ENCODE data around the gene GTPBP3. TPM values are rescaled to one million over a fixed set of nuclear protein-coding genes. Genes with fewer than 3 reads are reported as not detected.

GTPBP3 gene
- total RNA-seq, 2 donors from 2014 or later, result 20.7 to 72.5 TPM

GRCh38 chr19:17323964-17324332 is 13.4 kb upstream of the GTPBP3 start:
- H3K27ac ChIP-seq, result no peak overlapping the region
- ATAC-seq (ENCODE audit: insufficient number of reproducible peaks, low FRiP score, low read depth) (no peak), DNase-seq (ENCODE audit: low spot score) (no peak)
- no peak overlapping the region for H3K4me3 ChIP-seq
- peaks cover 17 to 41% of the 10 kb centered on the region in 2 donors for H3K4me1 ChIP-seq (ENCODE audit: control insufficient read depth in 1 of 2, low read depth in 2 of 2)
- H3K36me3 ChIP-seq, result peaks cover 17% of the 10 kb centered on the region
- no peaks in the 10 kb centered on the region for H3K27me3 ChIP-seq (replicated peaks; ENCODE audit: insufficient read depth)
- no peaks in the 10 kb centered on the region for H3K9me3 ChIP-seq
- no peak for TF ChIP-seq CTCF (IDR thresholded peaks at IDR 0.05)

GRCh38 chr19:17324357-17325114 is 12.8 kb upstream of the GTPBP3 start:
- Histone ChIP-seq H3K4me3 (no peak overlapping the region), H3K27me3 (replicated peaks; ENCODE audit: insufficient read depth) (no peaks in the 10 kb centered on the region), H3K36me3 (peaks cover 16% of the 10 kb centered on the region), H3K4me1 (ENCODE audit: control insufficient read depth in 1 of 2, low read depth in 2 of 2) (peaks cover 17 to 41% of the 10 kb centered on the region in 2 donors), H3K9me3 (no peaks in the 10 kb centered on the region), H3K27ac (no peak overlapping the region)
- no peak for TF ChIP-seq CTCF (IDR thresholded peaks at IDR 0.05)
- ATAC-seq (ENCODE audit: insufficient number of reproducible peaks, low FRiP score, low read depth) (no peak), DNase-seq (ENCODE audit: low spot score) (no peak)

- H3K4me3 ChIP-seq, result no peak overlapping the region
- no peak for TF ChIP-seq CTCF (IDR thresholded peaks at IDR 0.05)
- DNase-seq (ENCODE audit: low spot score) (no peak), ATAC-seq (ENCODE audit: insufficient number of reproducible peaks, low FRiP score, low read depth) (no peak)
- no peak overlapping the region for H3K27ac ChIP-seq
- peaks cover 17 to 41% of the 10 kb centered on the region in 2 donors for H3K4me1 ChIP-seq (ENCODE audit: control insufficient read depth in 1 of 2, low read depth in 2 of 2)
- H3K9me3 ChIP-seq, result no peaks in the 10 kb centered on the region
- peaks cover 13% of the 10 kb centered on the region for H3K36me3 ChIP-seq
- no peaks in the 10 kb centered on the region for H3K27me3 ChIP-seq (replicated peaks; ENCODE audit: insufficient read depth)
These were observed 12.2 kb upstream of the GTPBP3 start for GRCh38 chr19:17325133-17325532.

GRCh38 chr19:17325881-17326594 is 11.3 kb upstream of the GTPBP3 start:
- ATAC-seq (ENCODE audit: insufficient number of reproducible peaks, low FRiP score, low read depth) (no peak), DNase-seq (ENCODE audit: low spot score) (peak; percentile 68)
- Histone ChIP-seq H3K4me1 (ENCODE audit: control insufficient read depth in 1 of 2, low read depth in 2 of 2) (peaks cover 17 to 41% of the 10 kb centered on the region in 2 donors), H3K9me3 (no peaks in the 10 kb centered on the region), H3K36me3 (peaks cover 10% of the 10 kb centered on the region), H3K27ac (peak overlapping the region in 1 of 2 donors; percentile 28), H3K4me3 (no peak overlapping the region), H3K27me3 (replicated peaks; ENCODE audit: insufficient read depth) (no peaks in the 10 kb centered on the region)
- TF ChIP-seq CTCF (IDR thresholded peaks at IDR 0.05), result no peak

- peak overlapping the region in 1 of 2 donors; percentile 28 for H3K27ac ChIP-seq
These were observed 10.8 kb upstream of the GTPBP3 start for GRCh38 chr19:17326595-17326966.

More at GRCh38 chr19:17326595-17326966, 10.8 kb upstream of the GTPBP3 start:
- ATAC-seq (ENCODE audit: insufficient number of reproducible peaks, low FRiP score, low read depth) (no peak), DNase-seq (ENCODE audit: low spot score) (no peak)
- H3K9me3 ChIP-seq, result no peaks in the 10 kb centered on the region
- H3K27me3 ChIP-seq (replicated peaks; ENCODE audit: insufficient read depth), result no peaks in the 10 kb centered on the region
- peaks cover 17 to 41% of the 10 kb centered on the region in 2 donors for H3K4me1 ChIP-seq (ENCODE audit: control insufficient read depth in 1 of 2, low read depth in 2 of 2)
- no peak overlapping the region for H3K4me3 ChIP-seq
- no peak for TF ChIP-seq CTCF (IDR thresholded peaks at IDR 0.05)
- H3K36me3 ChIP-seq, result peaks cover 10% of the 10 kb centered on the region

Measured in thoracic aorta (tissue), 2 donors.